ENCODE measurements around the gene HOXD9.

- TF ChIP-seq POLR2AphosphoS5 (IDR thresholded peaks at IDR 0.05) (no peak), CTCF (IDR thresholded peaks at IDR 0.05) (no peak)
Observed at GRCh38 chr2:176128982-176129796, 6.7 kb downstream of the HOXD9 start, which contains the start of gene HOXD8.
